ENCODE results near the gene ELFN1.
"Not testable (repeated sequence)": the region's sequence is repeated elsewhere in the genome, so short reads cannot be mapped to it uniquely, and the experiment has no call there.

GRCh38 chr7:1718850-1719249 lies 48.8 kb downstream of the ELFN1 start:
- TF ChIP-seq CTCF (IDR thresholded peaks at IDR 0.05 in 4 of 5, conservative IDR thresholded peaks at IDR 0.05 in 1 of 5); POLR2A (IDR thresholded peaks at IDR 0.05): not testable (repeated sequence)

All from gastrocnemius medialis (tissue), 4 donors.